ENCODE data around the gene ARHGEF38.

Gene ARHGEF38

GRCh38 chr4:105558277-105558676 lies 5.9 kb downstream of the ARHGEF38 start:
- no peak for DNase-seq

GRCh38 chr4:105560421-105560848 lies 8.0 kb downstream of the ARHGEF38 start:
- no peak for DNase-seq

GRCh38 chr4:105563352-105563751 lies 10.9 kb downstream of the ARHGEF38 start:
- no peak for DNase-seq

GRCh38 chr4:105568584-105568983 lies 16.2 kb downstream of the ARHGEF38 start:
- no peak for DNase-seq

- no peak for DNase-seq
Measured at GRCh38 chr4:105569057-105569865, 16.8 kb downstream of the ARHGEF38 start.

GRCh38 chr4:105569866-105570236 lies 17.4 kb downstream of the ARHGEF38 start:
- DNase-seq = no peak

GRCh38 chr4:105572296-105572695 lies 19.9 kb downstream of the ARHGEF38 start:
- no peak for DNase-seq

GRCh38 chr4:105586638-105587328 lies 34.4 kb downstream of the ARHGEF38 start:
- DNase-seq = no peak

- no peak for DNase-seq
Measured at GRCh38 chr4:105587841-105588240, 35.4 kb downstream of the ARHGEF38 start.

GRCh38 chr4:105588252-105588651 lies 35.8 kb downstream of the ARHGEF38 start:
- no peak for DNase-seq

- DNase-seq = no peak
Measured at GRCh38 chr4:105591573-105591972, 39.2 kb downstream of the ARHGEF38 start.

GRCh38 chr4:105594099-105595010 lies 41.9 kb downstream of the ARHGEF38 start:
- DNase-seq = no peak

GRCh38 chr4:105596684-105597083 lies 44.3 kb downstream of the ARHGEF38 start:
- DNase-seq = no peak

- DNase-seq = no peak
Measured at GRCh38 chr4:105598052-105598451, 45.6 kb downstream of the ARHGEF38 start.

- DNase-seq = no peak
Measured at GRCh38 chr4:105598787-105599186, 46.4 kb downstream of the ARHGEF38 start.

- no peak for DNase-seq
Measured at GRCh38 chr4:105599482-105599881, 47.1 kb downstream of the ARHGEF38 start.

GRCh38 chr4:105599932-105600655 lies 47.7 kb downstream of the ARHGEF38 start:
- DNase-seq = no peak

- DNase-seq = no peak
Measured at GRCh38 chr4:105600951-105601350, 48.5 kb downstream of the ARHGEF38 start.

GRCh38 chr4:105601406-105601805 lies 49.0 kb downstream of the ARHGEF38 start:
- DNase-seq = no peak

GRCh38 chr4:105603158-105603557 lies 50.7 kb downstream of the ARHGEF38 start:
- DNase-seq = no peak

GRCh38 chr4:105605493-105605892 lies 53.1 kb downstream of the ARHGEF38 start:
- DNase-seq = no peak

- DNase-seq = no peak
Measured at GRCh38 chr4:105607876-105608275, 55.5 kb downstream of the ARHGEF38 start.

Data from central memory CD4-positive, alpha-beta T cell (primary cell).